NT2/D1 (cell line): ENCODE measurements around the gene KDM8.

ENCODE experiments used
- DNase-seq: peaks from one replicate; pipeline ENCODE4 v3.0.0-alpha.2; 2011; ENCODE audit warnings: low read depth, low spot score
- H3K27me3 ChIP-seq: 2 replicates; pipeline ENCODE4 v1.6.0; 2011; ENCODE audit warnings: mild to moderate bottlenecking; ENCODE audit not compliant: insufficient read length, insufficient read depth
- H3K36me3 ChIP-seq: 2 replicates; pipeline ENCODE4 v1.6.1; 2011; ENCODE audit warnings: mild to moderate bottlenecking, low read length, mixed read lengths; ENCODE audit not compliant: insufficient read depth, insufficient read length
- H3K4me1 ChIP-seq: 2 replicates; pipeline ENCODE4 v1.5.1; 2011; ENCODE audit not compliant: insufficient read depth, insufficient read length
- H3K4me3 ChIP-seq: 2 replicates; pipeline ENCODE4 v1.5.1; 2011; ENCODE audit warnings: low read depth; ENCODE audit not compliant: insufficient read length
- H3K9ac ChIP-seq: 2 replicates; pipeline ENCODE4 v1.6.0; 2011; ENCODE audit warnings: low read depth; ENCODE audit not compliant: insufficient read length
- H3K9me3 ChIP-seq: 2 replicates; pipeline ENCODE4 v1.5.1; 2011; ENCODE audit warnings: mild to moderate bottlenecking, low read length; ENCODE audit not compliant: insufficient read depth
- SUZ12 ChIP-seq: IDR thresholded peaks from 2 replicates; pipeline ENCODE4 v1.6.1; 2011; ENCODE audit not compliant: insufficient read length, insufficient read depth; ENCODE audit errors: extremely low read depth
- YY1 ChIP-seq: IDR thresholded peaks from 2 replicates; pipeline ENCODE4 v1.6.1; 2011; ENCODE audit not compliant: insufficient read length, insufficient read depth
- ZNF274 ChIP-seq: IDR thresholded peaks from 2 replicates; pipeline ENCODE4 v1.6.1; 2011; ENCODE audit warnings: mild to moderate bottlenecking, low read depth, low read length

The KDM8 gene

DNA sequence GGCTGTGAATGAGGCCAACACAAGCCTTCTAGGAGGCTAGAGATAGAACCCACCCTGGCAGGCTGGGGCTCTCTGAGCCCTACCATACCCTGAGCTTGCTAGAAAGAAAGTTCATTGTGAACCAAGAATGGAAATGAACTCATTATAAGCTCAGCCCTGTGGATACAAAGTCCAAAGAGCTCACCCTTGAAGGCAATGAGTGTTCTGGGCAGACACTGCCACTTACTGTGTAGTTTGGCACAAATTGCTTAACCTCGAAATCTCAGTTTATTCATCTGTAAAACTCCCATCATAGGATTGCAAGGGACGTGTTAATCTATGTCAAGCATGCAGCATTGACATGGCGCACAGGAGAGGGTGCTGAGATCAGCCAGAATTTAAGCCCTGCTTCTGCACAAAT lies 5.5 kb downstream of the KDM8 start:
- H3K9ac ChIP-seq, result no peak overlapping the region
- DNase-seq, result no peak
- no peak overlapping the region for H3K4me3 ChIP-seq
- TF ChIP-seq ZNF274, result no peak
- H3K9me3 ChIP-seq, result no peaks in the 10 kb centered on the region
- H3K4me1 ChIP-seq, result no peaks in the 10 kb centered on the region
- H3K36me3 ChIP-seq, result peaks cover 49% of the 10 kb centered on the region
- H3K27me3 ChIP-seq, result no peaks in the 10 kb centered on the region

GRCh38 chr16:27209591-27209990 lies 6.3 kb downstream of the KDM8 start:
- no peak overlapping the region for H3K4me3 ChIP-seq
- no peaks in the 10 kb centered on the region for H3K9me3 ChIP-seq
- TF ChIP-seq SUZ12, result no peak
- no peak for TF ChIP-seq YY1
- TF ChIP-seq ZNF274, result no peak
- DNase-seq, result no peak
- peaks cover 57% of the 10 kb centered on the region for H3K36me3 ChIP-seq
- H3K9ac ChIP-seq, result no peak overlapping the region
- H3K4me1 ChIP-seq, result no peaks in the 10 kb centered on the region
- no peaks in the 10 kb centered on the region for H3K27me3 ChIP-seq

- H3K4me3 ChIP-seq, result no peak overlapping the region
- DNase-seq, result no peak
- H3K4me1 ChIP-seq, result no peaks in the 10 kb centered on the region
- no peaks in the 10 kb centered on the region for H3K9me3 ChIP-seq
- no peak overlapping the region for H3K9ac ChIP-seq
- no peaks in the 10 kb centered on the region for H3K27me3 ChIP-seq
- peaks cover 62% of the 10 kb centered on the region for H3K36me3 ChIP-seq
- TF ChIP-seq YY1 (no peak), SUZ12 (no peak), ZNF274 (no peak)
These were observed 6.8 kb downstream of the KDM8 start for GRCh38 chr16:27210174-27210573.

DNA sequence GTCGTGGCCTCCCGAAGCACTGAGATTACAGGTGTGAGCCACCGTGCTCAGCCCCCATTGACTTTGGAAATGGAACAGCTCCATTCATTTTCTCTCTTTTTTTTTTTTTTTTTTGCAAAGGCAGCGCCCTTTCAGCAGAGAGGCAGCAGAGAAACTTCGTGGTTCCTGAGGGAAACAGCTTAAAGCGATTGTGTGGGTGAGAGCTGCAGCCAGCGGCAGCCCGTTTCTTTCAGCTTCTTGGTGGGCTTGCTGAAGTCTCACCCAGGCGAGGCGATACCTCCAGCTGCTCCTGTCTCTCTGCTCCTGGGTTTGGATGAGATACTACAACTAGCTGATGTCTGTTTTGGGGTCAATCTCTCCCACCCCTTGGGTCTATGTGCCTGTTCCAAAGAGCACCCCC lies 7.7 kb downstream of the KDM8 start:
- Histone ChIP-seq H3K4me3 (no peak overlapping the region), H3K4me1 (no peaks in the 10 kb centered on the region), H3K9ac (peak overlapping the region; percentile 33), H3K27me3 (no peaks in the 10 kb centered on the region), H3K36me3 (peaks cover 69% of the 10 kb centered on the region), H3K9me3 (no peaks in the 10 kb centered on the region)
- no peak for TF ChIP-seq YY1
- no peak for DNase-seq

DNA sequence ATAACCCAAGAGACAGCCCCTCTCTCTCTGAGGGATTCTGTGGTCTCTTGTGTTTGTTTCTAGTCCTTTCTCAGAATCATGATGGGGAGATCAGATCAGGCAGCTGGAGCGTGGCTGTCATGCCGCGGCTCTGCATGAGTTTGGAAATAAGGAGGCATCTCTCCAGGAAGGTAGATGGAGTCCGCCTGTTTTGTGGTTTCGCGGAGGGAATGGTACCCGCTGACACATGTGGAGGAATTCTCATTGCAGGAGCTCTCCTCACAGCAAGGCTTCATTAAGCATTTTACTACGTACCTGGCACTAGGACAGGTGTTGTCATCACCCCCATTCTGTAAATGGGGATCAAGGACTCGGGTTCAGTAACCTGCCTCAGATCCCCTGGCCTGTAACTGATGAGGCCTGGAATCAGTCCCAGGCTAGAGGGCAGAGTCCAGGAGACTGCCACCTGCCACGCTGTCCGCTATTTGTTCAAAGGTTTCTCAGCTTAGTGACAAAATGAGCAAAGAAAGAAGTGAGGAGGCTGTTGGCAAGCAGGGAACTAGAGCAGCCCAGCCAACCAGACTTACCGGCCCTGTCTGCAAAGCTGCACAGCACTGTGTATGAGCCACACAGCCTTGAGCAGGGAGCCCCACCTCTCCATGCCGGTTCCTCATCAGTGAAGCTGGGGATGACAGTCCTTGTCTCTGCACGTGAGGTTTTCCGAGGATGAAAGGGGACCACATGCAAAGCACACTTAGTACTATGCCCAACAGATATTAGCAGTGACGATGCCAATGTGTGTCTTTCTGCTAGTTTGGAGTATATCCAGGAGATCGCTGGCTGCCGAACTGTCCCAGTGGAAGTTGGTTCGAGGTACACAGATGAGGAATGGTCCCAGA lies 11.0 kb downstream of the KDM8 start:
- no peak for DNase-seq
- no peak overlapping the region for H3K9ac ChIP-seq

GRCh38 chr16:27215660-27216059 lies 12.3 kb downstream of the KDM8 start:
- no peak for DNase-seq
- H3K9me3 ChIP-seq, result no peaks in the 10 kb centered on the region
- H3K36me3 ChIP-seq, result peaks cover 80% of the 10 kb centered on the region
- TF ChIP-seq ZNF274, result no peak
- TF ChIP-seq SUZ12, result no peak
- no peak for TF ChIP-seq YY1
- H3K4me1 ChIP-seq, result peaks cover 5% of the 10 kb centered on the region
- no peak overlapping the region for H3K4me3 ChIP-seq
- no peaks in the 10 kb centered on the region for H3K27me3 ChIP-seq
- H3K9ac ChIP-seq, result no peak overlapping the region

More for the DNA sequence above, 11.0 kb downstream of the KDM8 start:
- TF ChIP-seq SUZ12 (no peak), YY1 (no peak), ZNF274 (no peak)
- H3K36me3 ChIP-seq, result peaks cover 79% of the 10 kb centered on the region
- peaks cover 2% of the 10 kb centered on the region for H3K4me1 ChIP-seq
- no peaks in the 10 kb centered on the region for H3K9me3 ChIP-seq
- H3K27me3 ChIP-seq, result no peaks in the 10 kb centered on the region
- H3K4me3 ChIP-seq, result no peak overlapping the region

GRCh38 chr16:27216297-27216885 lies 13.1 kb downstream of the KDM8 start:
- peaks cover 80% of the 10 kb centered on the region for H3K36me3 ChIP-seq
- no peaks in the 10 kb centered on the region for H3K9me3 ChIP-seq
- H3K9ac ChIP-seq, result no peak overlapping the region
- H3K27me3 ChIP-seq, result no peaks in the 10 kb centered on the region
- peaks cover 5% of the 10 kb centered on the region for H3K4me1 ChIP-seq
- no peak for DNase-seq
- TF ChIP-seq SUZ12 (no peak), ZNF274 (no peak), YY1 (no peak)
- H3K4me3 ChIP-seq, result no peak overlapping the region

DNA sequence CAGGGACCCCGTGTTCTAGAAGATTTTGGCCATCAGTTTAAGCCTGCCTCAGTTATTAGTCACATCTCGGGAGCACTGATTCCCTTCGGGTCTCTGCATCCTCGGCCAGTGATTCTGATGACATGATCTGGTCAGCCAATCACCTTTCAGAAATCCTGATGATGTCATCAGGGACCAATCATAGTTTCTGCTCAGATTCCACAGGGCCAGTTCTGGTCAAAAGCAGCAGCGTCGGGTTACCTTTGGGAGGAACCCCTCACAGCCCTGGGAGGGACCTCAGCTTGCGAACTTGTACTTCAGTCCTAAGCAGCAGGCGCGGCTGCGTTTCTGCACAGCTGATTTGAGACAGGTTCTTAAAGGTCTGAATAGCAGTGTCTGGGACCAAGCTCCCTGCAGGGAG lies 13.9 kb downstream of the KDM8 start:
- no peak for TF ChIP-seq YY1
- TF ChIP-seq SUZ12, result no peak
- TF ChIP-seq ZNF274, result no peak
- H3K4me3 ChIP-seq, result no peak overlapping the region

More for the DNA sequence above, 13.9 kb downstream of the KDM8 start:
- Histone ChIP-seq H3K9me3 (no peaks in the 10 kb centered on the region), H3K9ac (no peak overlapping the region), H3K27me3 (no peaks in the 10 kb centered on the region), H3K36me3 (peaks cover 75% of the 10 kb centered on the region), H3K4me1 (peaks cover 5% of the 10 kb centered on the region)
- peak; percentile 30 for DNase-seq
